ENCODE measurements around the gene TMEM184A. TPM values are rescaled to one million over a fixed set of nuclear protein-coding genes. Genes with fewer than 3 reads are reported as not detected.

Gene TMEM184A
- total RNA-seq, 1 donor from 2014 or later = not detected

DNA sequence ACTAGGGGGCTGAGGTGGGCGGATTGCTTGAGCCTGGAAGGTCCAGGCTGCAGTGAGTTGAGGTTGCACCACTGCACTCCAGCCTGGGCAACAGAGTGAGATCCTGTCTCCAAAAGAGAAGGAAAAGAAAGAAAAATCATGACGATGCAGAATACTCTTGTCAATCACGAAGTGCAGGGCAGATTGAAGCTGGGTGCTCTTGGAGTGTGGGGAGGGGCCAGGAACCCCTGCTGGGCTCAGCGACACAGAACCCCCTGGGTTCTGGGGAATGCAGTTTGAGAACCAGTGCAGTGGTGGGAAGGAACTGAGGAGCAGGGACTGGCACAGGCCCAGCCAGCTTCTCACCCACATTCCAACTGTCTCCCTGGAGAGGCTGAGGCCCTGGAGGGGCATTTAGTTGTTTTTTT lies 41.0 kb downstream of the TMEM184A start:
- no peak for TF ChIP-seq CTCF (IDR thresholded peaks at IDR 0.05)
- Histone ChIP-seq H3K9me3 (no peaks in the 10 kb centered on the region), H3K4me3 (no peak overlapping the region), H3K4me1 (peaks cover 6 to 21% of the 10 kb centered on the region in 2 donors), H3K36me3 (no peaks in the 10 kb centered on the region), H3K27me3 (no peaks in the 10 kb centered on the region), H3K27ac (peak overlapping the region; percentile 99)
- DNase-seq (ENCODE audit: low spot score in 2 of 2) = no peak
- intact Hi-C loops (cut with DNase I) = no loop called here

- no peak for TF ChIP-seq CTCF (IDR thresholded peaks at IDR 0.05)
- Histone ChIP-seq H3K4me1 (peaks cover 6 to 21% of the 10 kb centered on the region in 2 donors), H3K27me3 (no peaks in the 10 kb centered on the region), H3K27ac (peak overlapping the region; percentile 99), H3K4me3 (no peak overlapping the region), H3K36me3 (no peaks in the 10 kb centered on the region), H3K9me3 (no peaks in the 10 kb centered on the region)
- intact Hi-C loops (cut with DNase I) = no loop called here
- DNase-seq (ENCODE audit: low spot score in 2 of 2) = no peak
Observed at GRCh38 chr7:1514407-1514806, 41.6 kb downstream of the TMEM184A start.

DNA sequence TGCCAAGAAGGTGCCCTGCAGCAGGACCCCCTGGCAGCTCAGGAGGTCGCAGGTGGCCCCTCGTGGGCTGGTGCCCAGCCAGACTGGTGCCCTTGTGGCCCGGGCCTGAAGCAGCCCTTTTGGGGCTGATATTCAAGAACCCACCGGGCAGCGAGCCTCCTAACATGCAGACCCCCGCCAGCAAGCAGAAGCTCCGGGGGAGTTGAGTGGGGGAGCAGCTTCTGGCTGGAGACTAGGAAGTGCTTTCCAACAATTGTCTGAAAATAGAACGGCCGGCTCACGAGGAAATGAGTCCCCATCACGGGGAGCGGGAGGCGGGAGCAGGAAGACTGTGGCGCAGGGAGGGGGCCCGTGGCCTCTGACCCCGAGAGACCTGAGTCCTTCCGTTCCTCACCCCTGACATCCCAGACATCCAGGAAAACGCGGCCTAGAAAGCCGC lies 42.3 kb downstream of the TMEM184A start:
- TF ChIP-seq CTCF (IDR thresholded peaks at IDR 0.05) = no peak
- no peaks in the 10 kb centered on the region for H3K9me3 ChIP-seq
- H3K36me3 ChIP-seq = no peaks in the 10 kb centered on the region
- peak overlapping the region; percentile 99 for H3K27ac ChIP-seq
- H3K27me3 ChIP-seq = no peaks in the 10 kb centered on the region
- H3K4me3 ChIP-seq = peak overlapping the region; percentile 46 to 56
- peak in 1 of 2 donors; percentile 90 for DNase-seq (ENCODE audit: low spot score in 2 of 2)
- intact Hi-C loops (cut with DNase I) = loop anchor here (1.0 to 2.0 kb wide), 2 partner anchors 17 to 23 kb away; partner anchors contain the start of gene MAFK
- H3K4me1 ChIP-seq = peaks cover 6 to 21% of the 10 kb centered on the region in 2 donors

DNA sequence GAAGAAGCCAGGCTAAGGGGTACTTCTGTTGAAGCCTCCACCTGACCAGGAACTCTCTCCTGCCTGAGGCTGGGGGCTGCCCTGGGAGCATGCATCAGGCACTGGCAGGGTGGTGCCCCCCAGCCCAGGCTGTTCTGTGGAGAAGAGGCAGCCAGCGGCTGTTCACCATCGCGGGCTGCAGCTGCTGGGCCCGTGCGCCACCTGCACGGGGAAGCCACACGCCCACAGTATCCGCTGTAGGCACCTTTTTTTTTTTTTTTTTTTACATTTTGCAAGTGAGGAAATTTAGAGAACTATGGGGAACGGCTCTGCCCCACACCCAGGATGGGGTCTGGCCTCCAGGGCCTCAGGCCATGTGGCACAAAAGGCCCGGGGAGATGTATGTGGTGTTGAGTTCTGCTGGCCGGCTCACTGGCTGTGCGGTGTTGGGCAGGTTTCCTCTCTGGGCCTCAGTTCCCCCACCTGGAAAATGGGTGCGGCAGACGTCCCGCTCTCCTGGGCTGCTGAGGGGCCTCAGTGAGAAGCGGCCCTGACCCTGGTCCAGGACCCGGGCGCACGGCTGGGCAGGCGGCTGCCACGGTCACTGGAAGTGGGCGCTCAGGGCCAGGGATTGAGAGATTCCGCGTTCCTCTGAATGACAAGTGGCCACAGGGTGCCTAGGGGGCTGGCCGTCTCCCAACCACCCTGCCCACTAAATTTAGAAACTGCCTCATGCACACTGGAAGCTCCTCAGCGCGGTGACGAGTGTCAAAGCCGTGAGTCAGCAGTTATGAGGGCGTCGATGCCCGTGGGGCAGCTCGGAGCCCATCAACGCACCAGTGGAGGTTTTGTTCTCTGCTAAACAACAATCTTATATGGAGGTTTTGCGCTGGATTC lies 43.0 kb downstream of the TMEM184A start:
- Histone ChIP-seq H3K36me3 (no peaks in the 10 kb centered on the region), H3K9me3 (no peaks in the 10 kb centered on the region), H3K27me3 (no peaks in the 10 kb centered on the region), H3K4me3 (peak overlapping the region; percentile 46 to 56), H3K4me1 (peaks cover 6 to 21% of the 10 kb centered on the region in 2 donors), H3K27ac (peak overlapping the region; percentile 99)
- intact Hi-C loops (cut with DNase I) = loop anchor here (1.0 to 2.0 kb wide), 2 partner anchors 17 to 24 kb away; partner anchors contain the start of gene MAFK
- peak; percentile 89 to 96 for DNase-seq (ENCODE audit: low spot score in 2 of 2)
- no peak for TF ChIP-seq CTCF (IDR thresholded peaks at IDR 0.05)

GRCh38 chr7:1511444-1512422 lies 44.3 kb downstream of the TMEM184A start:
- intact Hi-C loops (cut with DNase I) = loop anchor here (2.0 kb wide), 1 partner anchor 25 kb away; no protein-coding TSS in a partner anchor
- H3K4me3 ChIP-seq = no peak overlapping the region
- no peaks in the 10 kb centered on the region for H3K9me3 ChIP-seq
- no peaks in the 10 kb centered on the region for H3K36me3 ChIP-seq
- H3K27ac ChIP-seq = no peak overlapping the region
- no peak for TF ChIP-seq CTCF (IDR thresholded peaks at IDR 0.05)
- H3K4me1 ChIP-seq = peaks cover 6 to 21% of the 10 kb centered on the region in 2 donors
- H3K27me3 ChIP-seq = no peaks in the 10 kb centered on the region
- DNase-seq (ENCODE audit: low spot score in 2 of 2) = no peak
